HPDE6-E6E7 (cell line): Measurements from ENCODE around the gene AFF3.
"Not testable (repeated sequence)": the region's sequence is repeated elsewhere in the genome, so short reads cannot be mapped to it uniquely, and the experiment has no call there.

Experiments
- DNase-seq: peaks from one replicate; pipeline ENCODE4 v3.0.0; 2011; ENCODE audit warnings: missing footprints; ENCODE audit errors: extremely low spot score

The AFF3 gene

DNA sequence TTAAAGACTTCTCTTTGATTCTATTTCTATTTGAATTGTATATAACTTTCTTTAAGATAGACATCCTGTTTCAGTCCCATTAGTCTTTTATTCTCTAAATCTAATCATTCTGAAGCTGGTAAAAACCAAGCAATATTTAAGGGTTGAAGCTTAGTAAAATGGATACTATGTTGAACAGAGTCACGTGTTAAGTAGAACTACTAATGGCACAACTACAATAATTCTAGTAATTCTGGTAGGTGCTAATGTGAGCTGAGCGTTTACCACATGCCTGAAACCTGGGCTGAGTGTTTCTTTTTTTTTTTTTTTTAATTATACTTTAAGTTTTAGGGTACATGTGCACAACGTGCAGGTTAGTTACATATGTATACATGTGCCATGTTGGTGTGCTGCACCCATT lies 8.9 kb upstream of the AFF3 start:
- no peak for DNase-seq

DNA sequence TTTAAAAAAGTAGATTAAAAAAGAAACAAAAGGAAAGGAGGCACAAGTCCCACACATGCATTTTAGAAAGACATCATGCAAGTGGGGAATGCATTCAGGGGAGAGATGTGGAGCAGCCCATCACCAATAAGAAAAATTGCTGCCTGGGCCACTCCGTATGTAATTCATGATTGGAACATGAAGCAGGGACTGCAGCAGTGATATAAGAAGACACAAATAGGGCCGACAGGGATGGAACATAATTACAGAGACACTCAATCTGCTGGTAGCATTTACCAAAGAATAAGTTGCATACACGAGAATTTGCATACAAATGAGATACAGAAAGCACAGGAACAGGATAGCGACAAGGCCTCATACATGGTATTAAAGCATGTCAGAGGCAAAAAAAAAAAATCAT lies 6.5 kb upstream of the AFF3 start:
- no peak for DNase-seq

DNA sequence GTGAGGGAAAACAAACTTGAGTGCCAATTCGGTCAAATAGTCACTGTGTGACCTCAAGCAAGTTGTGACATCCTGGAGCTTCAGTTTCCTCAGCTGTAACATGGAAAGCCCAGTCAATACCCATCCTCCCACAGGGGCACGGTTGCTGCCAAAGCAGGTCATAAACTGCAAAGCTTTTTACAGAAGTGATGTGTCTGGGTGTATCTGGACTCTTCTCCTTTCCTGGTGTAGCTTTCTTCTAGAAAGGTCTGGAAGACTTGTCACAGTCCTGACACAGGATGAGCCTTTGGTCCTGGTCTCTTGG lies 4.2 kb upstream of the AFF3 start:
- no peak for DNase-seq

DNA sequence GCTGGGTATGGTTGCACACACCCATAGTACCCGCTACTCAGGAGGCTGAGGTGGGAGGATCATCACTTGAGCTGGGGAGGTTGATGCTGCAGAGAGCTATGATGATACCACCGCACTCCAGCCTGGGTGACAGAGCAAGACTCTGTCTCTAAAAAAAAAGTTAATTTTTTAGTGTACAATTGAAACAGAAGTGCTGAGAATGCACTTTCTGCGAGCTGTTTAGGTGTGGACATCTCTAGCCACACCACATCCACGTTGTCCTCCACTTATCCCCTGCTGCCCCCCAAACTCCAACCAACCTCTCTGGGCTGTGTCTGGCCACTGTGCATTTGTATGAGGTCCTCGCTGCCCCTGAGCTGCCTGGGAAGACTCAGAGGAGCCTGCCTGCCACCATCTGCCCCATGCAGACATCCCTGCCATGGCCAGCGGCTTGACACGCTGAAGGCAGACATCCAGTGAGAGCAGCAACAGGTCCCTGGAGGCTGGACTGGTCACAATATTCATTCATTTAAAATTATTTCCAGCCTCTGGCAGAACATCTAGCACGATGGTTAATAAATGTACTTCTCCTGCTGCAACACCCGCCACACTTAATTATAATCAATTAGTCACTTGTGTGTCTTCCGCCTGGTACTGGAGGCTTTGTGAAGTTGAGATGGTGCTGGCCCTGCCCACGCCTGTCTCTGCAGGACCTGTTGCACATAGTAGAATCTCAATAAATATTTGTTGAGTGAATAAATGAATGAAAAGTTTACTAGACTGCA lies 3.7 kb upstream of the AFF3 start:
- DNase-seq = no peak

DNA sequence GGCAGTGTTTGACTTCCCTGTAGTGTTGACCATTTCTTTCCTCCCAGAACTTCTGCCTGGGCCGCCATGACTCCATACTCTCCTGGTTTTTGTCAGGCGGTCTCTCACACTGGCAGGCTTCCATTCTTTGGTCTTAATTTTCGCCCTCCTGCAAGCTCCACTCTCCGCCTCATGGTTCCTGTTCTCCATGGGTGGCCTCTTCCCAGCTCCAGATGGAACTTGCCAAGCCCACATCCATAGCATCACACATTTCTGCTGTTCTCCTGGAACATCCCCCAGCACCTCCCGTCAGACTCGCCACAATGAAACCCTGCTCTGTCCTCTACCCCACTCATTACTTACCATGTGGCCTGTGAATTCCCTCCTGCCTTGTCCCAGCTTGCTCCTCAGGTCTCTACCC lies 896 bp upstream of the AFF3 start:
- no peak for DNase-seq

DNA sequence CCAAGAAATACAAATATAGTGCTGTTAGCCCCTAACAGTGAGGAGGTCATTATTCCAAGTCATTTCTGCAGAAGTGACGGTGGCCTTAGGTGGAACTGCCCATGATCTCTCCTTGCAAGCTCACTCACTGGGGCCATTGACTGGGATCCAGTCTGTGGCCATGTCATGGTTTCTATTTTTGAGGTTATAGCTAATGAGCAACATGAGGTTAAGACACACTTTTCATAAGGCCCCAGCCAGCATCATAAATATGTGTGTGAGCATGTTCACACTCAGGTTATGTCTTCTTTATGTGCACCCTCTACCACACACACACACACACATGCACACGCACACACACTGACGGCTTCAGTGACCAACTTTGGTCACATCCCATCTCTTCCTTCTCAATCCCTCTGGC lies 484 bp downstream of the AFF3 start:
- DNase-seq = no peak

DNA sequence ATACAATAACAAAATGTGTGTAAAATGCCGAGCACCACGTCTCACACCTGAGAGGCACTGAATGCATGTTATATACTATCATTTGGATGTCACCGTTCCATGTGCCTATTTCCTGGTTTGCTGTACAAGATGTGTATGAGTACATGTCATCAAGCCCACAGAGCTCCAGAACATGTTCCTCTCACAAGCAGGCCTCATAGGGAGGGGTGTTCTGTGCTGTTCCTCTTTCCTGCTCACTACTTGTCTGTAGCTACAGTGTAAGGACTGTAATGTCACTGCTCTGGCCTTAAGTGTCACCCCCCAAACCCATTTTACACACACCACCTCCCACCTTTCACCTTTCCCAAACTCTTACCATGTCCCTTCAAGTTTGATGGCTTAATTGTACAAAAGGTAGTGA lies 1.8 kb downstream of the AFF3 start:
- no peak for DNase-seq

DNA sequence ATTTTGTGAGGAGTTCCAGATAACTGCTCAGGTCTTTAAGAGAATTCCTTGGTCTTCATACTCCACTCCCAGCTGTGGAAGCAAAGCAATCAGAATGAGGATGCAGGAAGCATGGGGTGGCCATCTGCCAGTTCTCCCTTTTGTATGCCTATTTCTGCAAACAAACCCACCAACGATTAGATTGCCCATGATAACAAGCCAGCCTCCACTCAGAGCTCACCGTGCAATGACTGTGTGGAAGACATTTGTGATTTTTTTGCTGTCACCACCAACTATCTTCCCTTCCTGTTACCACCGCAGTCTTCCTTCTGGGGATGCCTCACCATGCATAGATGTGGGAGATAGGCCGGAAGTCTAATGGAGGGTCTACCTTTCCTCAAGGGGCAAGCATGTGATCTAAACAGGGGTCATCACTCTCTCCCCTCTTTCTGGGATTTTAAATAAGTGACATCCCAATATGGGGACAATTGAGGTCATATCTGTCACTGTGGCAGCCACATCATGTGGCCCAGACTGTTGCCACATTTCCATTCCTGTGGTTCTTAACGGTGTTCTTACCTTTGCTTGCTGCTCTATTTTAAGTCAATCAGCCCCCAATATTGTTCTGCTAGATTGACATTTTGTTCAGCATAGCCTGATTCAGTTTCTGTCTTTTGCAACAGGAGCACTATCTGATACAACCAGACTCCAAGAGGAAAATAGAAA lies 4.4 kb downstream of the AFF3 start:
- DNase-seq = no peak

DNA sequence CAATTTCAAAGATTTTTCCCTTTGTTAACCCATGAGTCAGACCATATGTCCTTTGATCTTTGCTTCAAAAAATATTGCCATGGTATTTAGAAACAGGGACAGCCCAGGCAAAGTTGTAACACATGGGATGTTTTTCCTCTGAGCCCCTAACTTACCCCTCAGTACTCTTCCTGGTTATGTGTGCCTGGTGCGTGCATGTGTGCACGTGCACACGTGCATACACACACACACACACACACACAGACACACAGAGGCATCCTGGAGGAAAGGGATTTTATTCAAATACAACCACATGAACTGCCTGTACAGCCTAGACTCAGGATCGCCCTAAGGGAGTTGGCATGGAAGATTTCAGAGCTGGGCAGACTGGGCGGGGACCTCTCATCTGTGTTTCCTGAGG lies 5.1 kb downstream of the AFF3 start:
- no peak for DNase-seq

DNA sequence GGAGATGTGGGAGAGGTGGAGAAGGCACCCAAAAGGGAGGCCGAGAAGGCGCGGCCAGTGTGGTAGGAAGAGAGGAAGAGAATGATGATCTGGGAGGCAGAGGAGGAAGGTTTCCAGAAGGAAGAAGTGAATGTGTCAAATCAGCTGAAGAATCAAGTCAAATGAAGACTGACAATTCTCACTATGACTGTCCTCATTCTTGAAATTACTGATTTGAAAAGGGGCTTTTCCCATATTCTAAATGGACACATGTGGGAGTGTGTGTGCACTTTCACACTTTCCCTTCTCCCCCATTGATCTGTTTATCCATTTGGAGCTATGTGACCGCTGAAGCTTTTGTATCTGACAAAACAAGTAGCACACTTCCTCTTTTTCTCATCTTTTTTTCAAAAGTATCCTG lies 6.1 kb downstream of the AFF3 start:
- no peak for DNase-seq

DNA sequence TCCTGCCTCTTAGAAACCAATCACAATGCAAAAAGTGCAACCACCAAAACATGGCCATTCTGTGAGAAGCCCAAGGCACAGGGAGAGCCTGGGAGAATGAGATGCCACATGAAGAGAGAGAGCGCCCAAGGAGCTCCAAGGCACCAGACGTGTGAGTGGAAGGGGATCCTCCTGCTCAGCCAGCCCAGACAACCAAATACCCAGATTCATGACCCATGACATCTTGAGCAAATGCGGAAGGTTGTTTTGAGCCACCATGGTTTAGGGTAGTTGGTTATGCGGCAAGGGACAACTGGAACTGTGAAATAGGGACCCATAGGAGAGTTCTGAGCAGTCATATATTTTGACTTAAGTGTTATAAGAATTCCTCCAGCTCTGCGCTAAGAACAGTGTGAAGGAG lies 7.0 kb downstream of the AFF3 start:
- DNase-seq = no peak

DNA sequence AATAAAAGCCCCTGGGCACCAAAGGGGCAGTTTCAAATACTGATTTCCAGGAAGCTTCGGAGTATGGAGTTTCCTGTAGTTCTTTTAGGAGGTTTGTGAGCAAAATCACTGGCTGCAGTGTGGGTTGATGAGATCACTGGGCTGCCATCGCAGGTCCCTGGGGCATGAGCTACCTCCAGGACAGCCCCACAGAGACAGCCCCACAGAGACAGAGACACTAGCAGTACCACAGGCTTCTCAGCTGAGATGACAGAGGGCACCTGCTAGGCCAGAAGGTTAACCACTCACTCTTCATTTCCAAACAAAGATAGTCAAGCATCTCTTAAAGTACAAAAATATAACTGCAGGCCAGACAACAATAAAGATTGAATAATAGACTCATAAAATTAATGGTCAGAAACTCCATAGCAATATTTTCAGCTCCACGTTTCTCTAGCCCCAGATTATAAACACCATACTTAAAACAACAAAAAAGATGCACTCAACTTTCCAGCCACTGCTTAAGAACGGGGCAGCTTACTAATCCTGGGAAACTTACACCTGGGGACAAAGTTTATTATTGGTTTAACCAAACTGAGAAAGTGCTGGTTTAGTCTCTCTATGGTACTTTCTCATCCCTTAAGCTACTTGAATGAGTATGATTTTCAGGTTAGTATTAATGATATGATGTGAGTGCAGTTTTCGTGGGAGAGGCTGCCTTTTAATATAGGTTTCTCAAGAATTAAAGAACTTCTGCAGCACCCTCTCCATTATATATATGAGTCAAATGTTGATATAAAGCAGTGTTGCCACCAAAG lies 11.6 kb downstream of the AFF3 start:
- no peak for DNase-seq

DNA sequence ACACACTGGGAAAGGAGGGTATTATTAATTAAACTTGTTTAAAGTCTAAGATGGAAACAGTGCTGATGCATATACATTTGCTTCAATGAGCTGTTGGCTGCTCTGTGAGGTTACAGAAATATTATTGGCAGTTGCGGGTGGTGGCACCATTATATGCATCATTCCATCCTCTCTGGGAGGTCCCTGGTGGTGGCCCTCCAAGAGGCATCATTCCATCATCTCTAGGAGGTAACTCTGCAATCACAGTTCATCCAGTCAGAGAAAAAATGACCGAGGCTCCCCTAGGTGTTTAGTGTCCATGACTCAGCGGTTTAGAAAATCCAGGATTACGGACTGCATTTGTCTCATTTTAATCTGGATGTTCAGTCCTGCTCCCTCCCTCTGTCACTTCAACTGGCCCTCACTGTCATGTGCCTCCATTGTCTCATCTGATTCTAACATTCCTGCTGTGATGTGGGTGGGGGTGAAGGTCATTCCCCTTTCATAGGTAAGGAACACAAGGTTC lies 15.4 kb downstream of the AFF3 start:
- no peak for DNase-seq

DNA sequence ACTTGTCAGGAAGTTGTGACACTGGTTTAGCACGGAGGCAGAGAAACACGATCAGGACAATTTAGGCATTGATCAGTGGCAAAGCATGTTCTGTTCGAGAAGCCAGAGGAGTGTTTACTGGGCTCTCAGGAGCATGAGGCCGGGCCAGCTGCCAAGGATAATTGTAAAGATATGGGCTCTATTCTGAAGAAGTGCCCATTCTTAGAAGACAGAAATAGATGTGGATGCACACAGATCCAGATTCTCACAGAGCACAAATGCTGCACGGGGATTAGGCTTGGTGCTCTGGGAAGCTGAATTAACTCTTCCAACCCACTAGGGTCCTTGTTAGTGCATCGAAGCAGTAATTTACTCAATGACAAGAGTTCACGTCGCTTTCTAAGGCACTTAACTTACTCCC lies 16.2 kb downstream of the AFF3 start:
- DNase-seq = no peak

DNA sequence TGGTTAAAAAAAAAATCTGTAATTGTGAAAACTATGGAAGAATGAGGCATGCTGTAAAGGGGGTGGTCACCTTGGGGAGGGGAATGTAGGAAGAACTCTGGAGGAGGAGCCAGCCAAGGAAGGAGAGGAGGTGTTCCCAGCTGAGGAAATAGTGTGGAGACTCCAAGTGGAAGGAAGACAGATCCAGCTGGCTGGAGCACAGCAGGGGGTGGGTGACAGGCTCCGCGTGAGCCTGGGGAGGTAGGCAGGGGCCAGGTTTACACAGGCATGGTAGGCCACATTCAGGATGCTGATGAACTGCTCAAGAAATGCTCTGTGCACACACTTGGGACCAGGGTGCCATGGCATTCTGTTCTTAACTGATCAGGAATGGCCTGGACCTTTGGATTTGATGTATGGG lies 16.8 kb downstream of the AFF3 start:
- no peak for DNase-seq

DNA sequence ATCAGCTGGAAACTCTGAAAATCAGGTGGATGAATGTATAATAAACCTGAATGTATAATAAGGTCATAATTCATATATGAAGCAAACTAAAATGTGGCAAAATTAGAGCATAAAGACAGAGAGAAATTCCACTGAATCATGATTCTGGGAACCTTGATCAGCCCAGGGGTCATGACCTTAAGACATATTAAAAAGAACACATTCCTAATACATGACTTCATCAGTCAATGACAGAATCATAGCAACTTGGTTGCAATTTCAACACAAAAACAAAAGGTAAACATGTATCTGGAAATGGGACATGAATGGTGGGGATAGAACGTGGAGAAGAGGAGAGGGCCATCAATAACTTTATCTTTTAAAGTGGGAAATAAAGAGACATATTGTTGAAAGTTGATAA lies 17.6 kb downstream of the AFF3 start:
- peak; percentile 10 for DNase-seq

DNA sequence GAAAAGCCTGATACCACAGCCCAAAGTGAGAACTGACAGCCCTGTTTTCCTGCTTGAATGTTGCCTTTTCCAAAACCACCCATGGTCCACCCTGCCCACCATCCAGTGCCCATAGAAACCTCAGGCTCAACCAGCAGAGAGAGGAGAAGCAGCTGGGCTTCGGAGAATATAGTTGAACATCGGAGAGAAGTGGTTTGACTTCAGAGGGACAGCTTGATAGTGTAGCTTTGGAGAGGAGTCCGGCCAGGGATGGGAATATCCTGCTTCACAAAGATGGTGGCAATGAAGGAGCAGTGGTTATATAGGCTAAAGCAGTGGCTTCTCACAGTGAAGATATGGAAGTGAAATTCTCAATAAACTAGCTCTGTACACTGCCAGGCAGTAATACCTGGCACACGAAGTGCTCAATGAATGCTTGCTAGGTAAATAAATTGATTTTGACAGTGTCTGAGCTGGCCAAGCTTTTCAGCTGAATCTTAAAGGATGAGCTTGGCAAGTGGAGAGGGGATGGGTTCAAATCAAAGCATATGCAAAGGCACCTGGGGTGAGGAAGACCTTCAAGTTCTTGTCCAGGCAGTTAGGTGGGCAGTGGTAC lies 21.2 kb downstream of the AFF3 start:
- DNase-seq = no peak

DNA sequence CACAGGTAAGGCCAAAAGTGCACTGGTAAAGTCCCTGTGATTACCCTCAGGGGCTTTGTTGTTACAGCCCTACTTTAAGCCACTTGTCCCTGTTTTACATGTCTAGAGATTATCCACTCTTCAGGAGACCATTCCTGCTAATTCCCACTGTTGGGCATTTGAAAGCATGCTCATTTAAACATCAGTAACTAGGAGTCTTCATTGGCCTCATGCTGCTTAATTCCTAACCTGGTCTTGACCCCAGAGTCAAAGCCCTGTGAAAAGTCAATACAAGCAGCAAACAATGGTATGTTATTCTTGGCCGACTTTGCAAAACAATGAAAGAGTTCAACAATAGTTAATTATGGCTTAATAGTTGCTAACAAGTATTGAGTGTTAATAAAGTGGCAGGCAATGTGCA lies 23.2 kb downstream of the AFF3 start:
- no peak for DNase-seq

DNA sequence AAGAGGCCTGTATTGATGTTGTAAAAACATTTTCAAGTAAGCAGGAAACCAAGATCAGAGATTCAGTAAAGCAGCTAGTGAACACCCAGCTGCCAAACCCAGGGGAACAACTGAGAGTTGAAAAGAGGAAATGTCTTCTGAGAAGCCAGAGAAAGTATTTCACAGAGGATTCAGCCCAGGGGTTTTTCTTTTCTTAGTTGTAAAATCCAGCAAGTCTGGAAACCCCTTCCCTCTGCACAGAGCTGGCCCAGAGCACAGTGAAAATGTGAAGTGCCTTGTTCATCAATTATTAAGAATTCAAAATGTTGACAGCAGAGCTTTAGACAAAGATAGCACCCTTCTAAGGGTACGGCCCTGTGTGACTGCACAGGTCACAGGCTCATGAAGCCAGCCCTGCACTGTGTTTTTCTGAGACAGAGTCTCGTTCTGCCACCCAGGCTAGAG lies 28.4 kb downstream of the AFF3 start:
- no peak for DNase-seq

DNA sequence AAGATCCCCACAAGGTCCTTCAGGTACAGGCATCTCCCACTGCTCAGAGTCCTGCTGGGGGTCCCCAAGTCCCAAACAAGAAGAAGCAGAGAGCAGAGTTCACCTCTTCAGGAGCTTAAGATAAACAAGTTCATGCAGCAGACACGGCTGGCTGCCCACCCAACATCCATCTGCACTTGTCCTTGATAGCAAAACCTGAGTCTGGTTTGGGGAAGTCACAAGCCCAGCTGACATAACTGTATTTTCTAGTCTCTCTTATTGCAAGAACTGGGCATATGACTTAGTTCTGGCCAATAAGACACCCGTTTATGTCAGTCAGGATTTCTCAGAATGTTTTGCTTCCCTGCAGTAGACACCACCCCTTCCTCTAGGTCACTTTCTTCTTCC lies 31.8 kb downstream of the AFF3 start:
- no peak for DNase-seq

DNA sequence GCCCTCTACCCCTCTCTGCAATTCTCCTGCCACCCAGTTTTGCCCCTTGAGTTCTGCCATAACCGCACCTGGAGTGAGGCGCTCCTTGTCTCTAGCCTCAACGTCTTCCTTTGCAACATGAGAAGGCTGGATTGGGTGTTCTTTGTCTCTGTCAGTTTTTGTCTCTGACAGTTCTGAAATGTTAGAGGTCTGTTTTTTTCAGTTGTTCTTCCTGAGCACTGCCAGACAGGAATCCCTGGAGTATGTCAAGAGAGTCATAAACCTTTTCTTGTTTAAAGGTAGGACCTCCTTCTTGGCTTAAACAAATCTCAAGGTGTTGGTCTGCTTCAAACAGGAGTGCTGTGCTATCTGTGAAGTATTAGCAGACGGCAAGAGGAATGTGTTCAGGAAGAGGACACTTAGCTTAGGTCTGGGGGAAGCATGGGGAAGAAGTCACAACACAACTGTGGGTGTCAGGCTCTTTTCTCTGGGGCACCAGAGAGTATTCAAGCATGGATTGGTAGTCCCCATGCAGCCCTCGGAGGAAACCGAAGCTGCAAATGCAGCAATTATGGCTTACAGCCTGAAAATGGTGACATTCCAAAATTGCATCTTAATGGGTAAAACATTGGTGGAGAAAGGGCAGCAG lies 32.3 kb downstream of the AFF3 start:
- no peak for DNase-seq

DNA sequence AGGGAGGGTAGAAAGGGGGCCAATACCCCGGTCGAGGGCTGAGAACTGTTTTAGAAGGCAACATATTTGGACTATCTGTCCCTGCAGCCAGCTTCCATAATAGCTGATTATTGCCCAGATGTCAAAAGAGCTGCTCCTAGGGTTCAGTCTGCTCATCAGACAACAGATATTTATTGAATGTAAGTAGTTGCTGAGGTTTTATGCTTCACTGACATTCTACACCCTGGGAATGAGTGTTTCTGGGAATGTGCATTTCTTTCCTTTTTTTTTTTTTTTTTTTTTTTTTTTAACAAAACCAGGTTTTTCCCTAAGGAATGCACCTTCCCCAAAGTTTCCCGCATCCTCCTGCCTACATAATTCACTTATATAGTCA lies 33.8 kb downstream of the AFF3 start:
- not testable (repeated sequence) for DNase-seq
